HepG2 (cell line): ENCODE measurements around the gene RBBP8. TPM values are rescaled to one million over a fixed set of nuclear protein-coding genes. Genes with fewer than 3 reads are reported as not detected.

Experiments
- ATAC-seq: fragments of 200-7000 bp; cut with Tn5 transposase; 3 replicates; pipeline ENCODE4 v1.9.1; 2020; ENCODE audit warnings: mild to moderate bottlenecking, moderate library complexity
- BruUV-seq: library from RNA; stranded (reverse); fragments of 400-500 nt; replicated peaks from 2 replicates; lab custom pipeline; 2021; lab: Mats Ljungman, UMichigan
- CTCF ChIA-PET: fragments of 300-600 bp; formaldehyde crosslinking; extraction: SDS; loops from one replicate; lab custom pipeline; 2021; ENCODE audit warnings: low total read pairs, inconsistent platforms, low intra/inter-chr PET ratio; lab: Yijun Ruan, JAX
- POLR2A ChIA-PET: fragments of 350-600 bp; sonication (Branson Sonifier 250); formaldehyde crosslinking; loops from one replicate; lab custom pipeline; 2020; ENCODE audit warnings: antibody characterized with exemption, inconsistent platforms; lab: Yijun Ruan, JAX
- DNase-seq: peaks from one replicate; pipeline ENCODE4 v3.0.0-alpha.2; 2015; ENCODE audit warnings: low spot score
- FAIRE-seq: peaks from 3 replicates; lab custom pipeline; 2011; peaks lifted over from hg19 to GRCh38; lab: Jason Lieb, UNC
- H2AFZ ChIP-seq: one replicate; pipeline ENCODE4 v1.6.1; 2011; ENCODE audit warnings: low read length, inconsistent platforms
- H3K27ac ChIP-seq: fragments of 300-600 bp; 3 replicates; pipeline ENCODE4 v1.8.0; 2011; ENCODE audit warnings: mixed run types, mild to moderate bottlenecking, mixed read lengths, low read length, inconsistent platforms; ENCODE audit not compliant: insufficient read depth; ENCODE audit errors: extremely low read length
- H3K27me3 ChIP-seq, 2 experiments: fragments of 200-600 bp in 1 of 2; 2 replicates in 1 of 2; 3 replicates in 1 of 2; pipeline versions ENCODE4 v1.6.0 to v1.8.0; 2011; ENCODE audit warnings: low read length in 2 of 2, mild to moderate bottlenecking in 2 of 2, moderate library complexity in 2 of 2, inconsistent platforms in 1 of 2; ENCODE audit not compliant: insufficient read depth in 2 of 2, control insufficient read depth in 1 of 2
- H3K36me3 ChIP-seq, 2 experiments: fragments of 200-600 bp in 1 of 2; replicated peaks in 1 of 2; 2 replicates in 1 of 2; 3 replicates in 1 of 2; pipeline versions ENCODE4 v1.5.1 to v1.8.0; 2011; ENCODE audit warnings: low read length in 2 of 2, inconsistent platforms in 1 of 2; ENCODE audit not compliant: insufficient read depth in 2 of 2, control insufficient read depth in 1 of 2
- H3K4me1 ChIP-seq: 2 replicates; pipeline ENCODE4 v1.5.1; 2012; ENCODE audit warnings: low read length, inconsistent platforms; ENCODE audit not compliant: insufficient read depth
- H3K4me2 ChIP-seq: 2 replicates; pipeline ENCODE4 v1.6.0; 2011; ENCODE audit warnings: low read depth, low read length, inconsistent platforms
- H3K4me3 ChIP-seq, 3 experiments: fragments of 200-600 bp in 1 of 3; sonication (generic), shearing (Covaris generic) in 1 of 3; replicated peaks in 1 of 3; 2 replicates each; pipeline ENCODE4 v1.5.1; 2011 to 2016; ENCODE audit warnings: low read length in 3 of 3, inconsistent platforms in 2 of 3, low read depth in 2 of 3, mild to moderate bottlenecking in 2 of 3, control low read depth in 1 of 3, mixed read lengths in 1 of 3; ENCODE audit not compliant: insufficient read depth in 1 of 3
- H3K79me2 ChIP-seq: one replicate; pipeline ENCODE4 v1.6.1; 2011; ENCODE audit warnings: low read length, inconsistent platforms; ENCODE audit not compliant: insufficient read depth
- H3K9ac ChIP-seq: 2 replicates; pipeline ENCODE4 v1.6.0; 2011; ENCODE audit warnings: mild to moderate bottlenecking, low read depth, low read length, inconsistent platforms; ENCODE audit not compliant: insufficient read depth
- H3K9me3 ChIP-seq: 2 replicates; pipeline ENCODE4 v1.5.1; 2012; ENCODE audit warnings: mild to moderate bottlenecking, low read length
- H4K20me1 ChIP-seq: 2 replicates; pipeline ENCODE4 v1.6.0; 2011; ENCODE audit warnings: inconsistent platforms, mild to moderate bottlenecking, low read length, moderate library complexity; ENCODE audit not compliant: insufficient read depth
- GZF1 ChIP-seq: sonication (generic); formaldehyde crosslinking; IDR thresholded peaks from 2 replicates; pipeline ENCODE4 v1.5.1; 2020; ENCODE audit warnings: mild to moderate bottlenecking, missing genetic modification reagents
- KMT2A ChIP-seq: sonication (generic); formaldehyde crosslinking; IDR thresholded peaks from 2 replicates; pipeline ENCODE4 v1.4.0; 2020; ENCODE audit warnings: missing genetic modification reagents
- MEF2D ChIP-seq: sonication (generic); formaldehyde crosslinking; IDR thresholded peaks from 2 replicates; pipeline ENCODE4 v1.5.1; 2020; ENCODE audit warnings: mild to moderate bottlenecking, missing genetic modification reagents
- NFAT5 ChIP-seq: sonication (generic); formaldehyde crosslinking; IDR thresholded peaks from 2 replicates; pipeline ENCODE4 v1.4.0; 2020; ENCODE audit warnings: missing genetic modification reagents
- POLR2AphosphoS2 ChIP-seq: IDR thresholded peaks from 2 replicates; pipeline ENCODE4 v1.6.1; 2011; ENCODE audit warnings: low read depth, low read length, improper control_type of control experiment
- REPIN1 ChIP-seq: sonication (generic); formaldehyde crosslinking; IDR thresholded peaks from 2 replicates; pipeline ENCODE4 v1.8.0; 2022; ENCODE audit warnings: missing genetic modification reagents, low read depth, mild to moderate bottlenecking, borderline replicate concordance
- UBTF ChIP-seq: sonication (generic); formaldehyde crosslinking; IDR thresholded peaks from 2 replicates; pipeline ENCODE4 v1.4.0; 2020; ENCODE audit warnings: mild to moderate bottlenecking, missing genetic modification reagents
- ZBTB20 ChIP-seq: sonication (generic); formaldehyde crosslinking; IDR thresholded peaks from 2 replicates; pipeline ENCODE4 v1.8.1; 2023; ENCODE audit warnings: missing genetic modification reagents, low read depth, mild to moderate bottlenecking, borderline replicate concordance
- ZFP62 ChIP-seq: sonication (generic); formaldehyde crosslinking; IDR thresholded peaks from 2 replicates; pipeline ENCODE4 v1.4.0; 2020; ENCODE audit warnings: missing genetic modification reagents
- ZNF281 ChIP-seq: sonication (generic); formaldehyde crosslinking; IDR thresholded peaks from 2 replicates; pipeline ENCODE4 v1.4.0; 2020; ENCODE audit warnings: missing genetic modification reagents, borderline replicate concordance
- ZNF383 ChIP-seq: sonication (generic); formaldehyde crosslinking; IDR thresholded peaks from 2 replicates; pipeline ENCODE4 v1.4.0; 2020; ENCODE audit warnings: missing genetic modification reagents, mild to moderate bottlenecking, borderline replicate concordance
- ZNF510 ChIP-seq: sonication (generic); formaldehyde crosslinking; IDR thresholded peaks from 2 replicates; pipeline ENCODE4 v1.4.0; 2020; ENCODE audit warnings: low read depth, mild to moderate bottlenecking, missing genetic modification reagents
- ZNF530 ChIP-seq: sonication (generic); formaldehyde crosslinking; IDR thresholded peaks from 2 replicates; pipeline ENCODE4 v1.5.0; 2020; ENCODE audit warnings: low read depth, mild to moderate bottlenecking, missing genetic modification reagents
- ZNF576 ChIP-seq: sonication (generic); formaldehyde crosslinking; IDR thresholded peaks from 2 replicates; pipeline ENCODE4 v1.4.0; 2020; ENCODE audit warnings: mild to moderate bottlenecking, missing genetic modification reagents
- ZNF773 ChIP-seq: sonication (generic); formaldehyde crosslinking; IDR thresholded peaks from 2 replicates; pipeline ENCODE4 v1.4.0; 2020; ENCODE audit warnings: missing genetic modification reagents, borderline replicate concordance
- WGBS: methylation state at CpG from one replicate; pipeline ENCODE4 v1.1.6; 2017; ENCODE audit warnings: low lambda C conversion rate; 5-methylcytosine and 5-hydroxymethylcytosine counted together
- in situ Hi-C: cut with HindIII; loops from 2 replicates; pipeline ENCODE4 v1.10.0; 2017; ENCODE audit warnings: low pct_unique_long_range_greater_than_20kb; ENCODE audit not compliant: extremely low pct_ligation_motif_present
- intact Hi-C: fragments of 100-400 bp; cut with micrococcal nuclease; formaldehyde crosslinking; loops from one replicate; pipeline ENCODE4 v1.10.0; 2022; ENCODE audit not compliant: unreplicated experiment
- polyA plus RNA-seq, 8 experiments: library from polyadenylated mRNA; depleted of rRNA in 3 of 8; stranded (reverse) in 7 of 8; unstranded in 1 of 8; fragments of >200 nt; fragmentation: Illumina TruSeq in 4 of 8; extraction: Trizol in 4 of 8; gene quantifications; 2 replicates each; pipeline versions ENCODE4 v1.2.1 to v1.2.3, GENCODE V29; 2011 to 2016; ENCODE audit warnings: low read depth in 4 of 8, missing spikeins in 1 of 8, mixed read lengths in 1 of 8; ENCODE audit not compliant: insufficient read depth in 1 of 8
- total RNA-seq, 5 experiments: library from RNA; depleted of rRNA; stranded (reverse); fragments of >200 nt; fragmentation: Illumina TruSeq; extraction: Trizol; gene quantifications; 2 replicates each; pipeline ENCODE4 v1.2.3, GENCODE V29; 2016; ENCODE audit warnings: low read depth in 1 of 5

Gene RBBP8
- total and polyA plus RNA-seq, 2 of the 13 experiments (the other 11 are each of a cell fraction or from before 2014, with no cell fraction given), result 14.2 to 47.4 TPM

GRCh38 chr18:23066060-23066459 lies 132.9 kb downstream of the RBBP8 start:
- ChIA-PET CTCF (no interaction called here), POLR2A (no interaction called here)
- ATAC-seq, result no peak
- Histone ChIP-seq H4K20me1 (no peaks in the 10 kb centered on the region), H3K4me1 (peaks cover 16% of the 10 kb centered on the region), H3K79me2 (no peaks in the 10 kb centered on the region), H3K27ac (no peak overlapping the region), H3K4me2 (no peak overlapping the region), H3K9me3 (peaks cover 6% of the 10 kb centered on the region), H3K4me3 (no peak overlapping the region), H2AFZ (no peak overlapping the region), H3K27me3 (0 out of 5 replicates have a peak, but pooled peaks cover 0 to 3% of the 10 kb centered on the region in 2 experiments), H3K9ac (no peak overlapping the region), H3K36me3 (no peaks in the 10 kb centered on the region)
- BruUV-seq, result no TSS peak
- no peak for FAIRE-seq
- no peak for DNase-seq
- in situ Hi-C loops (no loop called here), intact Hi-C loops (no loop called here)
- WGBS, result 66% methylated on average over 7 of the region's 7 CpGs
- TF ChIP-seq ZNF510 (CRISPR knock-in tag) (no peak), NFAT5 (CRISPR knock-in tag) (no peak), KMT2A (CRISPR knock-in tag) (no peak), ZNF773 (CRISPR knock-in tag) (no peak), REPIN1 (CRISPR knock-in tag) (no peak), ZNF530 (no peak), UBTF (no peak), ZBTB20 (CRISPR knock-in tag) (no peak), ZFP62 (no peak), ZNF576 (CRISPR knock-in tag) (no peak), POLR2AphosphoS2 (no peak), ZNF281 (CRISPR knock-in tag) (no peak), GZF1 (CRISPR knock-in tag) (no peak), MEF2D (CRISPR knock-in tag) (no peak), ZNF383 (CRISPR knock-in tag) (no peak)
